IMR-90 (cell line): ENCODE data around the gene MACO1. TPM values are rescaled to one million over a fixed set of nuclear protein-coding genes. Genes with fewer than 3 reads are reported as not detected.

Source experiments
- ATAC-seq: fragments of 200-7000 bp; cut with Tn5 transposase; 2 replicates; pipeline ENCODE4 v1.9.1; 2020; ENCODE audit warnings: low read depth, mild to moderate bottlenecking, moderate library complexity
- BruUV-seq: library from RNA; stranded (reverse); fragments of 400-500 nt; replicated peaks from 2 replicates; lab custom pipeline; 2021; lab: Mats Ljungman, UMichigan
- CTCF ChIA-PET: fragments of 300-600 bp; formaldehyde crosslinking; extraction: SDS; loops from one replicate; lab custom pipeline; 2021; ENCODE audit warnings: antibody characterized with exemption; lab: Yijun Ruan, JAX
- POLR2A ChIA-PET: fragments of 300-600 bp; sonication (Branson Sonifier 250); formaldehyde crosslinking; loops from one replicate; lab custom pipeline; 2022; ENCODE audit warnings: antibody characterized with exemption; ENCODE audit not compliant: unreplicated experiment; lab: Charles Lee
- DNase-seq: peaks from one replicate; pipeline ENCODE4 v3.0.0; 2013
- H2AFZ ChIP-seq: replicated peaks from 2 replicates; pipeline ENCODE3; 2013; ENCODE audit warnings: low read length, mild to moderate bottlenecking; ENCODE audit not compliant: poor library complexity
- H2AK5ac ChIP-seq: 2 replicates; pipeline ENCODE4 v1.6.1; 2013; ENCODE audit warnings: low read depth, low read length, inconsistent platforms
- H2AK9ac ChIP-seq: replicated peaks from 2 replicates; pipeline ENCODE3; 2013; ENCODE audit warnings: mild to moderate bottlenecking, low read depth, low read length, moderate library complexity; ENCODE audit not compliant: poor library complexity
- H2BK120ac ChIP-seq: 2 replicates; pipeline ENCODE4 v1.6.1; 2013; ENCODE audit warnings: low read depth, low read length, inconsistent platforms
- H2BK15ac ChIP-seq: 3 replicates; pipeline ENCODE4 v1.6.1; 2013; ENCODE audit warnings: low read depth, low read length, inconsistent platforms
- H2BK20ac ChIP-seq: 2 replicates; pipeline ENCODE4 v1.6.1; 2013; ENCODE audit warnings: low read depth, mild to moderate bottlenecking, inconsistent platforms, low read length, moderate library complexity
- H2BK5ac ChIP-seq: 2 replicates; pipeline ENCODE4 v1.6.1; 2013; ENCODE audit warnings: mild to moderate bottlenecking, low read depth, low read length, inconsistent platforms; ENCODE audit not compliant: poor library complexity, severe bottlenecking
- H3K14ac ChIP-seq: replicated peaks from 2 replicates; pipeline ENCODE4 v1.6.1; 2013; ENCODE audit warnings: low read depth, low read length, inconsistent platforms
- H3K18ac ChIP-seq: 2 replicates; pipeline ENCODE4 v1.6.1; 2013; ENCODE audit warnings: low read depth, low read length, control low read depth
- H3K23ac ChIP-seq: 2 replicates; pipeline ENCODE4 v1.6.1; 2013; ENCODE audit warnings: low read depth, low read length, inconsistent platforms
- H3K27ac ChIP-seq: 2 replicates; pipeline ENCODE4 v1.5.1; 2013; ENCODE audit warnings: mild to moderate bottlenecking, control low read depth, low read length; ENCODE audit not compliant: insufficient read depth
- H3K27me3 ChIP-seq: 2 replicates; pipeline ENCODE4 v1.6.1; 2013; ENCODE audit warnings: low read length; ENCODE audit not compliant: control insufficient read depth, insufficient read depth
- H3K36me3 ChIP-seq: 2 replicates; pipeline ENCODE4 v1.6.1; 2013; ENCODE audit warnings: low read length, mixed read lengths; ENCODE audit not compliant: control insufficient read depth, insufficient read depth
- H3K4ac ChIP-seq: 2 replicates; pipeline ENCODE4 v1.6.1; 2013; ENCODE audit warnings: low read depth, low read length, inconsistent platforms
- H3K4me1 ChIP-seq: 2 replicates; pipeline ENCODE4 v1.6.1; 2013; ENCODE audit warnings: low read length, mixed read lengths; ENCODE audit not compliant: control insufficient read depth, insufficient read depth
- H3K4me2 ChIP-seq: 2 replicates; pipeline ENCODE4 v1.6.1; 2013; ENCODE audit warnings: low read depth, mild to moderate bottlenecking, control low read depth, low read length, moderate library complexity
- H3K4me3 ChIP-seq: 2 replicates; pipeline ENCODE4 v1.5.1; 2013; ENCODE audit warnings: low read depth, mild to moderate bottlenecking, control low read depth, low read length, moderate library complexity; ENCODE audit not compliant: insufficient read depth
- H3K56ac ChIP-seq: 2 replicates; pipeline ENCODE4 v1.6.1; 2013; ENCODE audit warnings: low read length, inconsistent platforms; ENCODE audit not compliant: insufficient read depth; ENCODE audit errors: extremely low read depth
- H3K79me1 ChIP-seq, 2 experiments: 2 replicates each; pipeline ENCODE4 v1.6.1; 2013; ENCODE audit warnings: low read length in 2 of 2, inconsistent platforms in 1 of 2, low read depth in 1 of 2
- H3K9ac ChIP-seq: 2 replicates; pipeline ENCODE4 v1.6.1; 2013; ENCODE audit warnings: low read depth, low read length, control low read depth
- H3K9me1 ChIP-seq: 2 replicates; pipeline ENCODE4 v1.6.1; 2013; ENCODE audit warnings: low read length, inconsistent platforms; ENCODE audit not compliant: insufficient read depth
- H3K9me3 ChIP-seq: 2 replicates; pipeline ENCODE4 v1.6.1; 2013; ENCODE audit warnings: low read length; ENCODE audit not compliant: control insufficient read depth, insufficient read depth
- H4K20me1 ChIP-seq: 2 replicates; pipeline ENCODE4 v1.6.1; 2013; ENCODE audit warnings: low read length, inconsistent platforms; ENCODE audit not compliant: insufficient read depth
- H4K5ac ChIP-seq: 2 replicates; pipeline ENCODE4 v1.6.1; 2013; ENCODE audit warnings: mild to moderate bottlenecking, low read depth, low read length, control low read depth
- H4K8ac ChIP-seq, 2 experiments: 2 replicates each; pipeline ENCODE4 v1.6.1; 2013; ENCODE audit warnings: low read depth in 2 of 2, low read length in 2 of 2, control low read depth in 1 of 2, inconsistent platforms in 1 of 2
- H4K91ac ChIP-seq: 2 replicates; pipeline ENCODE4 v1.6.1; 2013; ENCODE audit warnings: low read depth, low read length, inconsistent platforms; ENCODE audit not compliant: insufficient read depth
- BHLHE40 ChIP-seq: fragments of 150-350 bp; IDR thresholded peaks from 2 replicates; pipeline ENCODE4 v1.6.1; 2016; ENCODE audit warnings: mild to moderate bottlenecking, low read depth, low read length
- CEBPB ChIP-seq: IDR thresholded peaks from 2 replicates; pipeline ENCODE4 v1.6.1; 2012; ENCODE audit warnings: low read depth, low read length, improper control_type of control experiment
- CHD1 ChIP-seq: IDR thresholded peaks from 2 replicates; pipeline ENCODE4 v1.6.1; 2012; ENCODE audit warnings: low read depth, low read length, improper control_type of control experiment
- CTCF ChIP-seq: conservative IDR thresholded peaks from 2 replicates; pipeline ENCODE4 v1.5.1; 2012; ENCODE audit warnings: mild to moderate bottlenecking, low read depth, low read length, improper control_type of control experiment
- ELK1 ChIP-seq: fragments of 150-350 bp; IDR thresholded peaks from 2 replicates; pipeline ENCODE4 v1.6.1; 2016; ENCODE audit warnings: low read depth, mild to moderate bottlenecking, low read length, moderate library complexity, borderline replicate concordance
- FOS ChIP-seq: fragments of 150-350 bp; IDR thresholded peaks from 2 replicates; pipeline ENCODE4 v1.6.1; 2016; ENCODE audit warnings: low read depth, low read length
- MAFK ChIP-seq: IDR thresholded peaks from 2 replicates; pipeline ENCODE4 v1.6.1; 2012; ENCODE audit warnings: low read depth, low read length, improper control_type of control experiment
- MAZ ChIP-seq: IDR thresholded peaks from 2 replicates; pipeline ENCODE4 v1.6.1; 2012; ENCODE audit warnings: low read depth, mild to moderate bottlenecking, low read length, improper control_type of control experiment, moderate library complexity, borderline replicate concordance
- MXI1 ChIP-seq: IDR thresholded peaks from 2 replicates; pipeline ENCODE4 v1.6.1; 2012; ENCODE audit warnings: low read depth, mild to moderate bottlenecking, low read length, moderate library complexity, borderline replicate concordance
- NFE2L2 ChIP-seq: fragments of 150-350 bp; IDR thresholded peaks from 2 replicates; pipeline ENCODE4 v1.6.1; 2016; ENCODE audit warnings: low read depth, mild to moderate bottlenecking, low read length
- POLR2A ChIP-seq: IDR thresholded peaks from 2 replicates; pipeline ENCODE4 v1.6.1; 2012; ENCODE audit warnings: mild to moderate bottlenecking, low read depth, low read length
- RAD21 ChIP-seq: IDR thresholded peaks from 2 replicates; pipeline ENCODE4 v1.6.1; 2012; ENCODE audit warnings: low read length, improper control_type of control experiment
- RCOR1 ChIP-seq: IDR thresholded peaks from 2 replicates; pipeline ENCODE4 v1.6.1; 2012; ENCODE audit warnings: mild to moderate bottlenecking, low read length, improper control_type of control experiment; ENCODE audit not compliant: insufficient replicate concordance
- RFX5 ChIP-seq: IDR thresholded peaks from 2 replicates; pipeline ENCODE4 v1.8.0; 2012; ENCODE audit warnings: low read depth, mild to moderate bottlenecking, low read length, moderate library complexity
- SMC3 ChIP-seq: fragments of 150-350 bp; IDR thresholded peaks from 2 replicates; pipeline ENCODE4 v1.6.1; 2016; ENCODE audit warnings: low read depth, mild to moderate bottlenecking, antibody characterized with exemption, low read length, moderate library complexity
- USF2 ChIP-seq: fragments of 150-350 bp; IDR thresholded peaks from 2 replicates; pipeline ENCODE4 v1.6.1; 2017; ENCODE audit warnings: mild to moderate bottlenecking, antibody characterized with exemption, low read length, low read depth
- WGBS, 2 experiments: methylation state at CpG; one replicate each; pipeline versions ENCODE4 v1.1.5 to v1.1.7; 2013; ENCODE audit warnings: missing lambda C conversion rate in 2 of 2; ENCODE audit not compliant: insufficient read length in 1 of 2; ENCODE audit errors: extremely low coverage in 2 of 2; 5-methylcytosine and 5-hydroxymethylcytosine counted together
- dilution Hi-C: fragments of 300-500 bp; cut with HindIII; formaldehyde crosslinking; loops from one replicate; pipeline ENCODE4 v1.14.3; 2018; ENCODE audit warnings: low sequenced_read_pairs; ENCODE audit not compliant: unreplicated experiment
- in situ Hi-C: fragments of 300-500 bp; cut with MboI; formaldehyde crosslinking; loops from 3 replicates; pipeline ENCODE4 v1.14.3; 2019; ENCODE audit warnings: low sequenced_read_pairs, inconsistent platforms, mixed read lengths
- intact Hi-C: fragments of 100-400 bp; cut with micrococcal nuclease; formaldehyde crosslinking; loops from 2 replicates; pipeline ENCODE4 v1.10.0; 2022
- polyA plus RNA-seq, 3 experiments: library from polyadenylated mRNA; depleted of rRNA; stranded (reverse); fragments of >200 nt; gene quantifications; 2 replicates each; pipeline ENCODE4 v1.2.3, GENCODE V29; 2012; ENCODE audit warnings: low replicate concordance in 1 of 3
- total RNA-seq: library from RNA; depleted of rRNA; stranded (reverse); fragments of >200 nt; gene quantifications from 2 replicates; pipeline ENCODE4 v1.2.3, GENCODE V29; 2012

MACO1 gene
- total and polyA plus RNA-seq, 2 of the 4 experiments (the other 2 are of a cell fraction), result 6.8 to 12.7 TPM

- Histone ChIP-seq H3K14ac (peak overlapping the region; percentile 61), H2AK5ac (peak overlapping the region; percentile 27; the same call in 1 of the 2 replicates), H2BK120ac (peak overlapping the region; percentile 62; the same call in 1 of the 2 replicates), H3K56ac (no peak overlapping the region), H3K79me1 (peaks cover 0 to 10% of the 10 kb centered on the region in 2 experiments; a peak in 1 of 4 replicates), H3K18ac (peak overlapping the region; percentile 25), H3K4ac (peak overlapping the region; percentile 44), H3K4me2 (peak overlapping the region; percentile 15), H4K91ac (peak overlapping the region; percentile 73), H2AK9ac (no peak overlapping the region), H4K5ac (peak overlapping the region; percentile 19; the same call in 1 of the 2 replicates), H3K4me1 (peaks cover 31% of the 10 kb centered on the region), H3K4me3 (no peak overlapping the region), H3K9ac (no peak overlapping the region), H4K20me1 (0 out of 2 replicates have a peak, but pooled peaks cover 4% of the 10 kb centered on the region), H3K27me3 (no peaks in the 10 kb centered on the region), H3K9me1 (peaks cover 11% of the 10 kb centered on the region), H2BK5ac (peak overlapping the region; percentile 76), H2BK15ac (peak overlapping the region; percentile 35; the same call in 1 of the 3 replicates), H4K8ac (peak overlapping the region; percentile 37 to 52; a peak in 1 of 4 replicates), H3K9me3 (no peaks in the 10 kb centered on the region), H3K27ac (peak overlapping the region; percentile 78), H3K23ac (peak overlapping the region; percentile 2; the same call in 1 of the 2 replicates), H2BK20ac (peak overlapping the region; percentile 64), H2AFZ (no peak overlapping the region), H3K36me3 (peaks cover 12% of the 10 kb centered on the region; the same call in 1 of the 2 replicates)
- no CpG with 5 or more reads among the region's 1 CpG for WGBS, 2 experiments
- no TSS peak for BruUV-seq
- intact Hi-C loops, result no loop called here
- no peak for TF ChIP-seq CEBPB
- TF ChIP-seq NFE2L2, result no peak
- TF ChIP-seq POLR2A, result no peak
- TF ChIP-seq USF2, result no peak
- TF ChIP-seq RAD21, result no peak
- no peak for TF ChIP-seq CTCF
- no peak for TF ChIP-seq CHD1
- no peak for TF ChIP-seq MAFK
- TF ChIP-seq FOS, result no peak
- no peak for TF ChIP-seq SMC3
- TF ChIP-seq RCOR1, result no peak
- no peak for TF ChIP-seq ELK1
- TF ChIP-seq MAZ, result no peak
- TF ChIP-seq BHLHE40, result no peak
- no peak for TF ChIP-seq RFX5
- TF ChIP-seq MXI1, result no peak
- dilution Hi-C loops, result no loop called here
- DNase-seq, result no peak
- POLR2A ChIA-PET, result no interaction called here
- in situ Hi-C loops, result loop anchor here (25.0 kb wide), 1 partner anchor 88 kb away; the partner anchor contains the start of gene RHCE
- no peak for ATAC-seq
- CTCF ChIA-PET, result interaction anchor here (0.6 kb wide), 1 partner anchor 810 kb away, joined by 7 read pairs; no protein-coding TSS in a partner anchor
Observed at GRCh38 chr1:25500694-25501093, 70.0 kb downstream of the MACO1 start.
